WTC11 (cell line): ENCODE measurements around the gene CEP63. TPM values are rescaled to one million over a fixed set of nuclear protein-coding genes. Genes with fewer than 3 reads are reported as not detected.

Source experiments
- ATAC-seq: fragments of 200-7000 bp; cut with Tn5 transposase; 2 replicates; pipeline ENCODE4 v1.10.0; 2021; ENCODE audit warnings: mild to moderate bottlenecking, moderate library complexity
- CTCF ChIA-PET: fragments of 300-600 bp; sonication (Branson Sonifier 250); formaldehyde crosslinking; loops from one replicate; lab custom pipeline; 2021; ENCODE audit warnings: antibody characterized with exemption; lab: Charles Lee
- POLR2A ChIA-PET: fragments of 350-600 bp; sonication (Branson Sonifier 250); formaldehyde crosslinking; loops from one replicate; lab custom pipeline; 2021; ENCODE audit warnings: antibody characterized with exemption; lab: Charles Lee
- DNase-seq: peaks from one replicate; pipeline ENCODE4 v3.0.0; 2021; ENCODE audit warnings: low spot score
- H3K27ac Mint-ChIP-seq: 2 replicates; pipeline ENCODE4 v1.8.0; 2021; ENCODE audit warnings: mixed read lengths
- H3K27me3 Mint-ChIP-seq: 2 replicates; pipeline ENCODE4 v1.8.0; 2021; ENCODE audit warnings: low read depth, mild to moderate bottlenecking, moderate library complexity, mixed read lengths
- H3K36me3 Mint-ChIP-seq: 2 replicates; pipeline ENCODE4 v1.8.0; 2021; ENCODE audit warnings: mixed read lengths
- H3K4me1 Mint-ChIP-seq: 2 replicates; pipeline ENCODE4 v1.8.0; 2022; ENCODE audit warnings: mixed read lengths
- H3K4me3 Mint-ChIP-seq: 2 replicates; pipeline ENCODE4 v1.8.0; 2021; ENCODE audit warnings: mild to moderate bottlenecking, moderate library complexity, mixed read lengths
- H3K9me3 Mint-ChIP-seq: 2 replicates; pipeline ENCODE4 v1.8.0; 2021; ENCODE audit warnings: mixed read lengths
- CTCF ChIP-seq: fragments of 200-600 bp; IDR thresholded peaks from 2 replicates; pipeline ENCODE4 v1.8.0; 2022; ENCODE audit warnings: antibody characterized with exemption
- E2F5 ChIP-seq: sonication (generic); formaldehyde crosslinking; IDR thresholded peaks from 2 replicates; pipeline ENCODE4 v1.8.1; 2022; ENCODE audit warnings: mild to moderate bottlenecking, moderate library complexity, missing genetic modification reagents
- FOXP4 ChIP-seq: sonication (generic); formaldehyde crosslinking; IDR thresholded peaks from 2 replicates; pipeline ENCODE4 v1.8.0; 2022; ENCODE audit warnings: mild to moderate bottlenecking, missing genetic modification reagents
- GABPB1 ChIP-seq: sonication (generic); formaldehyde crosslinking; IDR thresholded peaks from 2 replicates; pipeline ENCODE4 v1.8.1; 2023; ENCODE audit warnings: mild to moderate bottlenecking, missing genetic modification reagents
- HMGA2 ChIP-seq: fragments of 250-450 bp; sonication (Bioruptor Pico); IDR thresholded peaks from 2 replicates; pipeline ENCODE4 v1.4.0; 2021; ENCODE audit warnings: mild to moderate bottlenecking, moderate library complexity
- IRF2 ChIP-seq: sonication (generic); formaldehyde crosslinking; IDR thresholded peaks from 2 replicates; pipeline ENCODE4 v1.8.0; 2022; ENCODE audit warnings: low read depth, missing genetic modification reagents, borderline replicate concordance
- KAT7 ChIP-seq: sonication (generic); formaldehyde crosslinking; IDR thresholded peaks from 2 replicates; pipeline ENCODE4 v1.8.1; 2023; ENCODE audit warnings: missing genetic modification reagents, mild to moderate bottlenecking, borderline replicate concordance
- NR2C2 ChIP-seq: sonication (generic); formaldehyde crosslinking; IDR thresholded peaks from 2 replicates; pipeline ENCODE4 v1.8.0; 2022; ENCODE audit warnings: mild to moderate bottlenecking, missing genetic modification reagents
- NR3C1 ChIP-seq: sonication (generic); formaldehyde crosslinking; conservative IDR thresholded peaks from 2 replicates; pipeline ENCODE4 v1.8.1; 2023; ENCODE audit warnings: low read depth, mild to moderate bottlenecking, missing genetic modification reagents
- PREB ChIP-seq: sonication (generic); formaldehyde crosslinking; IDR thresholded peaks from 2 replicates; pipeline ENCODE4 v1.8.1; 2022; ENCODE audit warnings: mild to moderate bottlenecking, missing genetic modification reagents, moderate library complexity, borderline replicate concordance
- SMAD4 ChIP-seq: sonication (generic); formaldehyde crosslinking; IDR thresholded peaks from 2 replicates; pipeline ENCODE4 v1.8.0; 2022; ENCODE audit warnings: mild to moderate bottlenecking, missing genetic modification reagents
- STAT6 ChIP-seq: sonication (generic); formaldehyde crosslinking; conservative IDR thresholded peaks from 2 replicates; pipeline ENCODE4 v1.8.1; 2023; ENCODE audit warnings: mild to moderate bottlenecking, low read depth, missing genetic modification reagents, moderate library complexity
- TEAD1 ChIP-seq: sonication (generic); formaldehyde crosslinking; IDR thresholded peaks from 2 replicates; pipeline ENCODE4 v1.8.0; 2022; ENCODE audit warnings: mild to moderate bottlenecking, missing genetic modification reagents
- TEAD4 ChIP-seq: sonication (generic); formaldehyde crosslinking; IDR thresholded peaks from 2 replicates; pipeline ENCODE4 v1.8.0; 2022; ENCODE audit warnings: mild to moderate bottlenecking, missing genetic modification reagents
- ZBTB21 ChIP-seq: sonication (generic); formaldehyde crosslinking; IDR thresholded peaks from 2 replicates; pipeline ENCODE4 v1.8.1; 2023; ENCODE audit warnings: mild to moderate bottlenecking, missing genetic modification reagents, borderline replicate concordance
- ZBTB43 ChIP-seq: sonication (generic); formaldehyde crosslinking; IDR thresholded peaks from 2 replicates; pipeline ENCODE4 v1.8.1; 2023; ENCODE audit warnings: mild to moderate bottlenecking, missing genetic modification reagents
- ZMAT4 ChIP-seq: fragments of 250-450 bp; sonication (Bioruptor Pico); IDR thresholded peaks from 2 replicates; pipeline ENCODE4 v1.9.0; 2021; ENCODE audit warnings: mild to moderate bottlenecking
- ZNF121 ChIP-seq: sonication (generic); formaldehyde crosslinking; IDR thresholded peaks from 2 replicates; pipeline ENCODE4 v1.8.0; 2023; ENCODE audit warnings: missing genetic modification reagents
- ZNF232 ChIP-seq: sonication (generic); formaldehyde crosslinking; IDR thresholded peaks from 2 replicates; pipeline ENCODE4 v1.8.0; 2022; ENCODE audit warnings: mild to moderate bottlenecking, missing genetic modification reagents
- ZNF423 ChIP-seq: fragments of 250-450 bp; sonication (Bioruptor Pico); IDR thresholded peaks from 2 replicates; pipeline ENCODE4 v2.1.2; 2022; ENCODE audit warnings: mild to moderate bottlenecking, moderate library complexity
- ZNF532 ChIP-seq: fragments of 250-450 bp; sonication (Bioruptor Pico); IDR thresholded peaks from 2 replicates; pipeline ENCODE4 v1.9.0; 2021; ENCODE audit warnings: mild to moderate bottlenecking, borderline replicate concordance
- total RNA-seq: library from RNA; stranded (reverse); gene quantifications from 3 replicates; pipeline ENCODE4 v1.2.3, GENCODE V29; 2021

Gene CEP63
- total RNA-seq, 1 experiment from 2014 or later = 28.0 TPM

GRCh38 chr3:134621854-134622253 lies 136.0 kb downstream of the CEP63 start (continued):
- TF ChIP-seq ZNF532 (CRISPR knock-in tag) = no peak

- no peak for ATAC-seq
- H3K27ac Mint-ChIP-seq = no peak overlapping the region
- no peak for TF ChIP-seq KAT7 (CRISPR knock-in tag)
- TF ChIP-seq CTCF = no peak
- TF ChIP-seq NR3C1 (CRISPR knock-in tag) = no peak
- TF ChIP-seq ZBTB43 (CRISPR knock-in tag) = no peak
- no peak for TF ChIP-seq ZNF423 (CRISPR knock-in tag)
- TF ChIP-seq STAT6 (CRISPR knock-in tag) = no peak
- no peak for TF ChIP-seq IRF2 (CRISPR knock-in tag)
- TF ChIP-seq GABPB1 (CRISPR knock-in tag) = no peak
- TF ChIP-seq NR2C2 (CRISPR knock-in tag) = no peak
- TF ChIP-seq PREB (CRISPR knock-in tag) = no peak
- no peak for TF ChIP-seq ZBTB21 (CRISPR knock-in tag)
- TF ChIP-seq HMGA2 = no peak
- TF ChIP-seq TEAD1 = no peak
- no peak for TF ChIP-seq E2F5 (CRISPR knock-in tag)
- TF ChIP-seq ZMAT4 (CRISPR knock-in tag) = no peak
- no peak for TF ChIP-seq ZNF232 (CRISPR knock-in tag)
- no peak for TF ChIP-seq ZNF121
- no peak for TF ChIP-seq SMAD4 (CRISPR knock-in tag)
- no peak for TF ChIP-seq FOXP4 (CRISPR knock-in tag)
- no peak for TF ChIP-seq TEAD4 (CRISPR knock-in tag)
- TF ChIP-seq, all 79 proteins: peak for 0
- no peaks in the 10 kb centered on the region for H3K36me3 Mint-ChIP-seq
- peaks cover 11% of the 10 kb centered on the region; the same call in 1 of the 2 replicates for H3K4me1 Mint-ChIP-seq
- peak; percentile 4 for DNase-seq
- CTCF ChIA-PET = no interaction called here
- POLR2A ChIA-PET = no interaction called here
- H3K4me3 Mint-ChIP-seq = no peak overlapping the region
- no peaks in the 10 kb centered on the region; the same call in 1 of the 2 replicates for H3K9me3 Mint-ChIP-seq
- no peaks in the 10 kb centered on the region for H3K27me3 Mint-ChIP-seq
These were observed 137.0 kb downstream of the CEP63 start for GRCh38 chr3:134622806-134623365.
